Stomach (tissue), 4 donors: ENCODE results near the gene FLNA.

Experiments
- POLR2A ChIP-seq, 4 donors: fragments of 450-650 bp; IDR thresholded peaks; one replicate each; pipeline ENCODE4 v1.6.1; 2016; ENCODE audit warnings: antibody characterized with exemption in 4 of 4, control low read depth in 2 of 4, mild to moderate bottlenecking in 1 of 4, moderate library complexity in 1 of 4
- TF ChIP-seq, protein P1 (sequence below), 7 experiments: fragments of 450-650 bp in 4 of 7; fragments of 200-600 bp in 3 of 7; sonication (generic) in 3 of 7; IDR thresholded peaks; one replicate each; pipeline ENCODE4 v1.5.1; 2016 to 2019; ENCODE audit warnings: antibody characterized with exemption in 7 of 7, control low read depth in 2 of 7, mild to moderate bottlenecking in 1 of 7

DNA sequence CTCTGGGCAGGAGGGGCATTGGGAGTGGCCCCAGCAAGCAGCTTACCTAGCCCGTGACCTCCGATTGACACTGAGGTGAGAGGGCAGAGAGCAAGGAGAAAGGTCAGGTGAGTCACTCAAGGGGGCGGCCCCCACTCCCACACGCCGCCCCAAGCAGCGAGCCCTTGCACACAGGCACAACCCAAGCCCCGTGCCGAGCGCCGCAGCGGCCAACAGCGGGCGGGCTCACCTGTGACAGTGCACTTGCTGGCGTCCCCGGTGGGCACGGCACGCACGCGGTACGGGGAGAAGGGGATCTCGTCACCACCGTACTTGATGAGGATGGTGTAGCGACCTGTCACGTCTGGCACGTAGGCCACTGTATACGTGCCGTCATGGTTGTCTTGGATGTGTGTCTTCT, 17.2 kb downstream of the FLNA start:
- TF ChIP-seq, protein P1, sequence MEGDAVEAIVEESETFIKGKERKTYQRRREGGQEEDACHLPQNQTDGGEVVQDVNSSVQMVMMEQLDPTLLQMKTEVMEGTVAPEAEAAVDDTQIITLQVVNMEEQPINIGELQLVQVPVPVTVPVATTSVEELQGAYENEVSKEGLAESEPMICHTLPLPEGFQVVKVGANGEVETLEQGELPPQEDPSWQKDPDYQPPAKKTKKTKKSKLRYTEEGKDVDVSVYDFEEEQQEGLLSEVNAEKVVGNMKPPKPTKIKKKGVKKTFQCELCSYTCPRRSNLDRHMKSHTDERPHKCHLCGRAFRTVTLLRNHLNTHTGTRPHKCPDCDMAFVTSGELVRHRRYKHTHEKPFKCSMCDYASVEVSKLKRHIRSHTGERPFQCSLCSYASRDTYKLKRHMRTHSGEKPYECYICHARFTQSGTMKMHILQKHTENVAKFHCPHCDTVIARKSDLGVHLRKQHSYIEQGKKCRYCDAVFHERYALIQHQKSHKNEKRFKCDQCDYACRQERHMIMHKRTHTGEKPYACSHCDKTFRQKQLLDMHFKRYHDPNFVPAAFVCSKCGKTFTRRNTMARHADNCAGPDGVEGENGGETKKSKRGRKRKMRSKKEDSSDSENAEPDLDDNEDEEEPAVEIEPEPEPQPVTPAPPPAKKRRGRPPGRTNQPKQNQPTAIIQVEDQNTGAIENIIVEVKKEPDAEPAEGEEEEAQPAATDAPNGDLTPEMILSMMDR (IDR thresholded peaks at IDR 0.05), result no peak
- no peak for TF ChIP-seq POLR2A (IDR thresholded peaks at IDR 0.05)
